HCT116 (cell line): ENCODE data around the gene SLC2A2. TPM values are rescaled to one million over a fixed set of nuclear protein-coding genes. Genes with fewer than 3 reads are reported as not detected.
A peak's percentile ranks its signal among the peaks of the same experiment; 100 is the strongest.

Source experiments
- ATAC-seq: fragments of 200-7000 bp; cut with Tn5 transposase; 2 replicates; pipeline ENCODE4 v1.9.1; 2020; ENCODE audit warnings: mild to moderate bottlenecking, moderate library complexity
- BruUV-seq: library from RNA; stranded (reverse); fragments of 400-500 nt; replicated peaks from 2 replicates; lab custom pipeline; 2021; lab: Mats Ljungman, UMichigan
- CTCF ChIA-PET: fragments of 300-600 bp; sonication (Branson Sonifier 250); formaldehyde crosslinking; loops from one replicate; lab custom pipeline; 2021; ENCODE audit warnings: antibody characterized with exemption; lab: Charles Lee
- POLR2A ChIA-PET: fragments of 300-600, 350-600 bp; sonication (Branson Sonifier 250); formaldehyde crosslinking; loops from one replicate; lab custom pipeline; 2021; ENCODE audit warnings: antibody characterized with exemption; lab: Charles Lee
- RAD21 ChIA-PET, 2 experiments: fragments of 300-600 bp; sonication (Branson Sonifier 250); formaldehyde crosslinking; loops; one replicate each; lab custom pipeline; 2023; ENCODE audit warnings: low total read pairs in 2 of 2; ENCODE audit not compliant: uncharacterized antibody in 2 of 2, unreplicated experiment in 2 of 2, low non-redundant PET in 1 of 2; lab: Charles Lee
- DNase-seq: peaks from one replicate; pipeline ENCODE4 v3.0.0-alpha.2; 2010; ENCODE audit warnings: low read depth, low spot score
- H2AFZ ChIP-seq: fragments of 200-600 bp; shearing (Covaris generic), sonication (generic); 2 replicates; pipeline ENCODE4 v1.6.1; 2017; ENCODE audit warnings: low read depth, mixed run types, mixed read lengths, antibody characterized with exemption, low read length; ENCODE audit not compliant: poor library complexity, severe bottlenecking
- H3K27ac ChIP-seq: 2 replicates; pipeline ENCODE4 v1.5.1; 2012; ENCODE audit warnings: low read depth, low read length
- H3K27me3 ChIP-seq: fragments of 200-600 bp; sonication (generic); 2 replicates; pipeline ENCODE4 v1.6.1; 2016; ENCODE audit warnings: mixed run types, low read length, mixed read lengths; ENCODE audit not compliant: insufficient read depth
- H3K36me3 ChIP-seq, 2 experiments: fragments of 200-500 bp in 1 of 2; fragments of 200-600 bp in 1 of 2; sonication (Bioruptor generic) in 1 of 2; sonication (generic) in 1 of 2; 2 replicates each; pipeline versions ENCODE4 v1.5.1 to v1.6.1; 2014 to 2016; ENCODE audit warnings: low read length in 2 of 2, inconsistent platforms in 1 of 2, mixed read lengths in 1 of 2, mixed run types in 1 of 2; ENCODE audit not compliant: insufficient read depth in 2 of 2, control insufficient read depth in 1 of 2
- H3K4me1 ChIP-seq, 2 experiments: fragments of 200-600 bp in 1 of 2; sonication (generic) in 1 of 2; 2 replicates each; pipeline versions ENCODE4 v1.5.1 to v1.6.1; 2012 to 2017; ENCODE audit warnings: low read length in 2 of 2, inconsistent platforms in 1 of 2, mild to moderate bottlenecking in 1 of 2, mixed read lengths in 1 of 2, mixed run types in 1 of 2, moderate library complexity in 1 of 2; ENCODE audit not compliant: insufficient read depth in 2 of 2, control insufficient read depth in 1 of 2
- H3K4me2 ChIP-seq: fragments of 200-600 bp; sonication (generic); 2 replicates; pipeline ENCODE4 v1.6.1; 2017; ENCODE audit warnings: mixed run types, low read length, mixed read lengths
- H3K4me3 ChIP-seq, 2 experiments: fragments of 200-600 bp in 1 of 2; sonication (generic) in 1 of 2; replicated peaks in 1 of 2; 2 replicates each; pipeline ENCODE4 v1.5.1; 2011 to 2016; ENCODE audit warnings: low read length in 2 of 2, control low read depth in 1 of 2, low read depth in 1 of 2, mild to moderate bottlenecking in 1 of 2, mixed read lengths in 1 of 2, mixed run types in 1 of 2
- H3K79me2 ChIP-seq: fragments of 200-600 bp; sonication (generic); 2 replicates; pipeline ENCODE4 v1.6.1; 2017; ENCODE audit warnings: mild to moderate bottlenecking, mixed run types, low read length, moderate library complexity, mixed read lengths; ENCODE audit not compliant: insufficient read depth
- H3K9ac ChIP-seq: fragments of 200-600 bp; sonication (generic); 2 replicates; pipeline ENCODE4 v1.6.1; 2016; ENCODE audit warnings: low read length, mixed read lengths
- H3K9me2 ChIP-seq: fragments of 200-600 bp; sonication (generic), shearing (Covaris generic); 2 replicates; pipeline ENCODE4 v1.6.1; 2017; ENCODE audit warnings: mixed run types, mild to moderate bottlenecking, moderate library complexity; ENCODE audit not compliant: insufficient read depth
- H3K9me3 ChIP-seq, 2 experiments: fragments of 200-500 bp in 1 of 2; fragments of 200-600 bp in 1 of 2; sonication (Bioruptor generic) in 1 of 2; sonication (generic) in 1 of 2; 2 replicates each; pipeline ENCODE4 v1.6.1; 2014 to 2017; ENCODE audit warnings: low read length in 2 of 2, mixed read lengths in 2 of 2, inconsistent platforms in 1 of 2, low read depth in 1 of 2, mild to moderate bottlenecking in 1 of 2, mixed run types in 1 of 2, moderate library complexity in 1 of 2; ENCODE audit not compliant: control insufficient read depth in 1 of 2, insufficient read depth in 1 of 2
- H4K20me1 ChIP-seq: fragments of 200-600 bp; sonication (generic), shearing (Covaris generic); 2 replicates; pipeline ENCODE4 v1.6.1; 2017; ENCODE audit warnings: mixed run types, mild to moderate bottlenecking, moderate library complexity; ENCODE audit not compliant: insufficient read depth
- CBX3 ChIP-seq: IDR thresholded peaks from 2 replicates; pipeline ENCODE4 v1.6.1; 2012; ENCODE audit warnings: low read depth
- CEBPB ChIP-seq: IDR thresholded peaks from 2 replicates; pipeline ENCODE4 v1.6.1; 2012; ENCODE audit warnings: low read depth
- EGR1 ChIP-seq: IDR thresholded peaks from 2 replicates; pipeline ENCODE4 v1.6.1; 2012; ENCODE audit warnings: low read depth
- ELF1 ChIP-seq: IDR thresholded peaks from 2 replicates; pipeline ENCODE4 v1.6.1; 2012; ENCODE audit warnings: low read depth, borderline replicate concordance
- EZH2 ChIP-seq: fragments of 200-600 bp; sonication (generic); IDR thresholded peaks from 2 replicates; pipeline ENCODE4 v1.6.1; 2017; ENCODE audit warnings: antibody characterized with exemption, mixed run types
- FOSL1 ChIP-seq: IDR thresholded peaks from 2 replicates; pipeline ENCODE4 v1.6.1; 2012; ENCODE audit warnings: low read depth
- JUND ChIP-seq: IDR thresholded peaks from 2 replicates; pipeline ENCODE4 v1.6.1; 2012
- POLR2A ChIP-seq: IDR thresholded peaks from 2 replicates; pipeline ENCODE4 v1.7.0; 2011; ENCODE audit warnings: borderline replicate concordance; ENCODE audit not compliant: insufficient read depth, insufficient read length; ENCODE audit errors: extremely low read depth
- POLR2AphosphoS5 ChIP-seq: IDR thresholded peaks from 2 replicates; pipeline ENCODE4 v1.6.1; 2011; ENCODE audit warnings: mild to moderate bottlenecking, low read depth, low read length, moderate library complexity
- RAD21 ChIP-seq: IDR thresholded peaks from 2 replicates; pipeline ENCODE4 v1.6.1; 2012; ENCODE audit warnings: low read depth, mild to moderate bottlenecking
- SIN3A ChIP-seq: IDR thresholded peaks from 2 replicates; pipeline ENCODE4 v1.6.1; 2012; ENCODE audit warnings: low read depth
- SP1 ChIP-seq: IDR thresholded peaks from 2 replicates; pipeline ENCODE4 v1.6.1; 2012; ENCODE audit warnings: low read depth
- YY1 ChIP-seq: IDR thresholded peaks from 2 replicates; pipeline ENCODE4 v1.6.1; 2011; ENCODE audit warnings: low read length, low read depth, moderate library complexity, mild to moderate bottlenecking; ENCODE audit not compliant: insufficient replicate concordance; ENCODE audit errors: extremely low read depth
- ZFX ChIP-seq: fragments of 450-650 bp; IDR thresholded peaks from 2 replicates; pipeline ENCODE4 v1.6.1; 2017
- ZNF274 ChIP-seq: fragments of 200-500 bp; sonication (Bioruptor generic); IDR thresholded peaks from 2 replicates; pipeline ENCODE4 v1.6.1; 2014; ENCODE audit warnings: mild to moderate bottlenecking, low read depth, low read length, inconsistent platforms
- intact Hi-C: fragments of 100-400 bp; cut with micrococcal nuclease; formaldehyde crosslinking; loops from 2 replicates; pipeline ENCODE4 v1.10.0; 2022
- total RNA-seq: library from RNA; stranded (reverse); gene quantifications from one replicate; pipeline ENCODE4 v1.2.1, GENCODE V29; 2021; ENCODE audit not compliant: unreplicated experiment
- TF ChIP-seq, protein P1 (sequence below): IDR thresholded peaks from 2 replicates; pipeline ENCODE4 v1.6.1; 2012
- TF ChIP-seq, protein P2 (sequence below): IDR thresholded peaks from 2 replicates; pipeline ENCODE4 v1.6.1; 2011; ENCODE audit warnings: mild to moderate bottlenecking, low read length, moderate library complexity; ENCODE audit not compliant: insufficient replicate concordance; ENCODE audit errors: extremely low read depth
- TF ChIP-seq, protein P3 (sequence below): IDR thresholded peaks from 2 replicates; pipeline ENCODE4 v1.6.1; 2012

SLC2A2 gene
- total RNA-seq, 1 experiment from 2014 or later: not detected

DNA sequence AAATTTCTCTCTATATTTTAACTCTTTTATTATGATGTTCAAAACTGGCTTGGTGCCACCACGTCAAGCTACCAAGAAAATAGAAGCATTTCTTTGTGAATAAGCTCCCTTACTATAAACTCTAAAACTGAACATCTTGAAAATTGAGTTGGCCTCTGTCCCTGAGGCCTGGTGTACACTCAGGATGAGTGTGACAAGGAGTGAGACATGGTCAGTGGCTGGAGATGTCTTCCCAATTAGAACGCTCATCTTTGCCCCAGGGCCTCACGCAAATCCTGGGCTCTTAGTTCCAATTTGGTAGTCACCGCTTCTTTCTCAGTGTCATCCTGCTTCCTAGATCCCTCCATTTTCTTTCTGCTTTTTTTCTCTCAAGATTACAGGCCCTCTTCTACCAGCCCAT is 26.2 kb downstream of the SLC2A2 start:
- POLR2A ChIA-PET: no interaction called here
- no peaks in the 10 kb centered on the region for H3K9me2 ChIP-seq
- H2AFZ ChIP-seq: peak overlapping the region; percentile 78
- ATAC-seq (no peak), DNase-seq (no peak)
- intact Hi-C loops: no loop called here
- H3K79me2 ChIP-seq: no peaks in the 10 kb centered on the region
- H4K20me1 ChIP-seq: no peaks in the 10 kb centered on the region
- no peak overlapping the region for H3K4me3 ChIP-seq
- no peaks in the 10 kb centered on the region for H3K27me3 ChIP-seq
- H3K9me3 ChIP-seq: no peaks in the 10 kb centered on the region
- CTCF ChIA-PET: no interaction called here
- H3K36me3 ChIP-seq: no peaks in the 10 kb centered on the region
- RAD21 ChIA-PET: no interaction called here
- peaks cover 25 to 37% of the 10 kb centered on the region in 2 experiments; a peak in 3 of 4 replicates for H3K4me1 ChIP-seq
- TF ChIP-seq SP1 (no peak), CEBPB (peak; percentile 3; the same call in 1 of the 2 replicates), EGR1 (no peak)
- TF ChIP-seq, all 23 proteins: peak for 1
- Histone ChIP-seq H3K9ac (no peak overlapping the region), H3K27ac (no peak overlapping the region), H3K4me2 (peak overlapping the region; percentile 53; the same call in 1 of the 2 replicates)
- no TSS peak for BruUV-seq

DNA sequence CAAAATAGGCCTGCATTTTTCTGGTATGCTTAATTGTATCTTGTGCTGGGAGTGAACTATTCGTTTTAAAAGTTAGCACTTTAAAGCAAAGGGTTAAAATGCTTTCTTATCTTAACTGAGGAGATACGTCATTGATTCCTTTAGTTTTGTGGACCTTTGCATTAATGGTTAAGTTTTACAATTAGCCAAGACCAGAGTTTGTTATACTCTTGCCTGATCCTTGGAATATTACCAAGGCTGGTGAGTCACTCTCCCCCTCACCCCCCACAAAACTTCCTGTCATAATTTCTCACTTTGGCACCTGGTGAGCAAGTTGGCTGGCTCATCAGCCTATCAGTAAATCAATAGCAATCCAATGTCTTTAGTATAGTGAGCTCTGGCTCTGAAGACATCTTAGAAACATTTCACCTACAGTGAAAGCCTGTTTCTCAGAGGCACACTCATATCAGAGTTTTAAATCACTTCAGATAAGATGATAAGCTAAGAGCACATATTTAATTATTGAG is 26.7 kb downstream of the SLC2A2 start:
- intact Hi-C loops: no loop called here
- Histone ChIP-seq H3K27me3 (no peaks in the 10 kb centered on the region), H3K9ac (no peak overlapping the region), H3K9me3 (no peaks in the 10 kb centered on the region), H4K20me1 (no peaks in the 10 kb centered on the region), H2AFZ (peak overlapping the region; percentile 78), H3K4me2 (peak overlapping the region; percentile 53), H3K9me2 (no peaks in the 10 kb centered on the region), H3K79me2 (no peaks in the 10 kb centered on the region), H3K4me1 (peaks cover 25 to 37% of the 10 kb centered on the region in 2 experiments; a peak in 3 of 4 replicates), H3K36me3 (no peaks in the 10 kb centered on the region), H3K27ac (no peak overlapping the region; the same call in 1 of the 2 replicates), H3K4me3 (no peak overlapping the region)
- ChIA-PET POLR2A (no interaction called here), RAD21 (no interaction called here), CTCF (no interaction called here)
- ATAC-seq (peak; percentile 76), DNase-seq (peak; percentile 61)
- no TSS peak for BruUV-seq
- TF ChIP-seq CBX3 (no peak), ELF1 (no peak), ZNF274 (no peak), POLR2A (no peak), SP1 (peak; percentile 75), ZFX (no peak), YY1 (no peak), CEBPB (peak; percentile 34; the same call in 1 of the 2 replicates), RAD21 (no peak), JUND (peak; percentile 83), POLR2AphosphoS5 (peak; percentile 39; the same call in 1 of the 2 replicates), EGR1 (0 out of 2 replicates have a peak, but pooled peaks have one; percentile 45), FOSL1 (peak; percentile 90), SIN3A (no peak), EZH2 (no peak)
- TF ChIP-seq, protein P1, sequence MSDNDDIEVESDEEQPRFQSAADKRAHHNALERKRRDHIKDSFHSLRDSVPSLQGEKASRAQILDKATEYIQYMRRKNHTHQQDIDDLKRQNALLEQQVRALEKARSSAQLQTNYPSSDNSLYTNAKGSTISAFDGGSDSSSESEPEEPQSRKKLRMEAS: 0 out of 2 replicates have a peak, but pooled peaks have one; percentile 17
- TF ChIP-seq, protein P2, sequence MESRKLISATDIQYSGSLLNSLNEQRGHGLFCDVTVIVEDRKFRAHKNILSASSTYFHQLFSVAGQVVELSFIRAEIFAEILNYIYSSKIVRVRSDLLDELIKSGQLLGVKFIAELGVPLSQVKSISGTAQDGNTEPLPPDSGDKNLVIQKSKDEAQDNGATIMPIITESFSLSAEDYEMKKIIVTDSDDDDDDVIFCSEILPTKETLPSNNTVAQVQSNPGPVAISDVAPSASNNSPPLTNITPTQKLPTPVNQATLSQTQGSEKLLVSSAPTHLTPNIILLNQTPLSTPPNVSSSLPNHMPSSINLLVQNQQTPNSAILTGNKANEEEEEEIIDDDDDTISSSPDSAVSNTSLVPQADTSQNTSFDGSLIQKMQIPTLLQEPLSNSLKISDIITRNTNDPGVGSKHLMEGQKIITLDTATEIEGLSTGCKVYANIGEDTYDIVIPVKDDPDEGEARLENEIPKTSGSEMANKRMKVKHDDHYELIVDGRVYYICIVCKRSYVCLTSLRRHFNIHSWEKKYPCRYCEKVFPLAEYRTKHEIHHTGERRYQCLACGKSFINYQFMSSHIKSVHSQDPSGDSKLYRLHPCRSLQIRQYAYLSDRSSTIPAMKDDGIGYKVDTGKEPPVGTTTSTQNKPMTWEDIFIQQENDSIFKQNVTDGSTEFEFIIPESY: no peak
- TF ChIP-seq, protein P3, sequence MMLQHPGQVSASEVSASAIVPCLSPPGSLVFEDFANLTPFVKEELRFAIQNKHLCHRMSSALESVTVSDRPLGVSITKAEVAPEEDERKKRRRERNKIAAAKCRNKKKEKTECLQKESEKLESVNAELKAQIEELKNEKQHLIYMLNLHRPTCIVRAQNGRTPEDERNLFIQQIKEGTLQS: peak; percentile 40; the same call in 1 of the 2 replicates
